HG03097 (cell line): ENCODE measurements around the gene TRIM62.

Experiments
- ATAC-seq: cut with Tn5 transposase; IDR thresholded peaks from one replicate; pipeline ENCODE4 v1.9.1; 2021; ENCODE audit not compliant: unreplicated experiment, low FRiP score

The TRIM62 gene

DNA sequence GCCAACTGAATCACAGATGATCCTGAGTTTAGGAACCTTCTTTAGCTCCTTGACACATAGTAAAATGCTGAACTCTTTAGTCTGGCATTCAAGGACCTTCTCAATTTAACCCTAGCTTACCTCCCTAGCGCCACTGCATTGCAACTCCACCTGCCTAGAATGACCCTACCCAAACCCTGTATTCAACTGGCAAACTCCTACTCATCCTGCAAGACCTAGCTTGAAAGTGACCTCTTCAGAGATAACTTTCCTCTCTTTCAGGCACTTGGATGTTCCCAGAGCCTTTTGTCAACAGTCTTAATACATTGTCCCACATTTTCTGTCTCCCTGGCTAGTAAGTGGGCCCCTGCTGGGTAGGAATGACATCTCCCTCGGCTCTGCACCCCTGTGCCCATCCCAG, 19.7 kb downstream of the TRIM62 start:
- ATAC-seq: no peak

- no peak for ATAC-seq
These were observed 20.7 kb downstream of the TRIM62 start for GRCh38 chr1:33161061-33161681.

DNA sequence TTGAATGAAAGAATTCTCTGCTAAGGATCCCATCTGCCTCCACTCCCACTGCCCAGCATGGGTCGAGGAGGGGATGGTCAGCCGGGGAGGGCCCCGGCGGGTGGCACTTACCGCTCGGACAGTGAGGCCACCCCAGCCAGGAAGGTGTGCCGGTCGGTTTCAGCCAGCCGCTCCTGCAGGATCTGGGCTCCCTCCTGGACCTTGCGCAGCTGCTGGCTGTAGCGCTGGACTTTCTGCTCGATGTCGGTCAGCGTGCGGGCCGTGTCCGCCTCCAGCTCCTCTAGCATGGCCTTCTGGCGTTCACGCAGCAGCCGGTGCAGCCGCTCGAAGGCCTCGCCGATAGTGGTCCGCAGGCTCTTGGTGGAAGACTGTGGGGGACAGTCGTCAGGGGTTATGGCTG, 22.3 kb downstream of the TRIM62 start:
- ATAC-seq: no peak

DNA sequence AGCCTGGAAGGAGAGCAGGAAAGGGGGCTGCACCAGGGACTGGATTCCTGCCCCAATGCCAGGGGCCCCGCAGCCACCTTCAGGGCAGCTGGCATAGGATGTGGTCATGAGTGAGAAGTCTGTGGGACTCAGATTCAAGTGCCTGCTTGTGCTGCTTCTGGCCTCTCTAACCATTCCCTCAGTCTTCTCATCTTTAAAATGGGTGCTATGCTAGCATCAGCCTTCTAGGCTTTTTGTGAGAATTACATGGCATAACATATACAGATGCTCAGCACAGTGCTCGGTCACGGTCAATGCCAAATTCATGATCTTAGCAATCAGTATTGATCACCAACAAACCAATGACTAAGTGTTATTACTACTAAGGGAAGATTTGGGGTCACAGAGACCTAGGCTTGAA, 23.5 kb downstream of the TRIM62 start:
- no peak for ATAC-seq

GRCh38 chr1:33157131-33157530, 24.7 kb downstream of the TRIM62 start:
- no peak for ATAC-seq

DNA sequence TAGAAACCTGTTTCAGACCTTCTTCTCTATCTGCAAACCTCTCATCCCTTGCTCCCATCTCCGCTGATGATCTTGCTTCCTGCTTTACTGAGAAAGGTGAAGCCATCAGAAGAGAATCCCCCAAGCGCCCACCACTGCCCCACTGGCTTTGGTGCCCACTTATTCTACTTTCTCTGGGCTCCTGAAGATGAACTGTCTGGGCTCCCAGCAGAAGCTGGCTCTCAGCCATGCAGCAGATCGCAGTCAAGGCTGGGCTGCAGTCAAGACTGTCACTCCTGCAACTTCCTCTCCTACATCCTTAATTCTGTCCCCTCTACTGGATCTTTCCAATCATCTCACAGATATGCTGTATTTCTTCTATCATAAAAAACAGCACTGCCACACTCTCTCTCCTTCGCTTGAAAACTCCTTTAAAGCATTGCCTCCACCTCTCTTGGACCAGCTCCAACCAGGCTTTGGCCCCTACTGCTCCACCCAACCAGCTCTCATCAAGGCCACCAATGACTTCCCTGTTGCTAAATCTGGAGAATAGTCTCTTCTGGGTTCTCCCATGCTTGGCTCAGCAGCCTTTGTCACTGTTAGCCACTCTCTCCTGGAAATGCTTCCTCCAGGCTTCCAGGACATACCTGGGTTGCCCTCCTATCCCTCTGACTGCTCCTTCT, 25.8 kb downstream of the TRIM62 start:
- ATAC-seq: no peak

GRCh38 chr1:33153650-33154049, 28.2 kb downstream of the TRIM62 start:
- ATAC-seq: no peak

GRCh38 chr1:33152685-33153432, 29.0 kb downstream of the TRIM62 start:
- no peak for ATAC-seq

- ATAC-seq: no peak
These were observed 30.7 kb downstream of the TRIM62 start for GRCh38 chr1:33151116-33151515.

DNA sequence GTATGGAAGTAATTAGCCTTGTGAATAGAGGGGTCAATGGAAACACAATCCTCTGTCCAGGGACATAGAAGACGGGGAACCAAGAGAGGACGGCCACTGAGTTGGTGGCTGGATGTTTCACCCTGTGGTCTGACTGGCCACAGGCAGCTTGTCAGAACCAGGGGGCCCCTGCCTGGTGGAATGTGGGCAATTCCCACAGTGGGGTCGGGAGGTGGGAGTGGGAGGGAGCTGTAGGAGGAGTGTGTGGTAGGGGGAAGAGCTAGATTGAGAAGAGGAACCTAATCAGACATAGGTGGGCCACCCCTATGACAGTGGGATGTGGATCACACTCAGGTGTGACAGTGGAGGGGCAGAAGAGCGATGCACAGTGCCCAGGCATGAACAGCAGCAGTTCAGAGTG, 31.3 kb downstream of the TRIM62 start:
- ATAC-seq: no peak

GRCh38 chr1:33149453-33150190, 32.2 kb downstream of the TRIM62 start:
- no peak for ATAC-seq

GRCh38 chr1:33148615-33149014, 33.2 kb downstream of the TRIM62 start:
- ATAC-seq: no peak

GRCh38 chr1:33147997-33148314, 33.9 kb downstream of the TRIM62 start:
- ATAC-seq: no peak

DNA sequence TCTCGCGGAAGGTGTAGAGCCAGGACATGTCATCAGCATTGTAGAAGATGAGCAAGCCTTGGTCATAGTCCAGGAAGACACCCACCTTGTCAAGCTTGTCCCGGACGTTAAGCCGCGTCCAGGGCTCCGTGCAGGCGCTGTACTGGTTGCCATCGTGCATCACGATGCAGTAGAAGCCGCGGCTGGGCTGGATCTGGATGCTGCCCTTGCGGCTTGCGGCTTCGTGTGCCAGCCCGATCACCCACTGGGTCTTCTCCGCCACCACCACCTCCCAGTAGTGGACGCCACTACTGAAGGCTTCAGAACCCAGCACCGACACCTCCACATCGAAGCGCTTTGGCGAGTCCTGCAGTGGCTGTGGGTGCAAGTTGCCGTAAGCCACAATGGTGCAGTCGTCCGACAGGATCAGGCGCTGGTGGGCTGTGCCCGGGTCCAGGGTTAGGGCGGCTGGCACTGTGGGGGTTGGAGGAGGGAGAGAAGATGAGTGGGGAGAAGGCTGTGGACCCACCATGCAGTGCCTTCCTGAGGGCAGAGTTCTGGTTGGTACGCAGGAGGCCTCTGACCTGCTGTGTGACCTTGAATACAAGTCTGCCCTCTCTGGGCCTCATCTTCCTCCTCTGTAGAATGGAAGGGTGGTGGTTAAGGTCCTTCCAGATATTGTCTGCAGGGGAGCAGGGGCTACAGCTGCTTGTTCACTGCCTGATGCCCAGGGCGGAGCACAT, 34.4 kb downstream of the TRIM62 start:
- ATAC-seq: no peak

- no peak for ATAC-seq
These were observed 35.8 kb downstream of the TRIM62 start for GRCh38 chr1:33146003-33146402.

DNA sequence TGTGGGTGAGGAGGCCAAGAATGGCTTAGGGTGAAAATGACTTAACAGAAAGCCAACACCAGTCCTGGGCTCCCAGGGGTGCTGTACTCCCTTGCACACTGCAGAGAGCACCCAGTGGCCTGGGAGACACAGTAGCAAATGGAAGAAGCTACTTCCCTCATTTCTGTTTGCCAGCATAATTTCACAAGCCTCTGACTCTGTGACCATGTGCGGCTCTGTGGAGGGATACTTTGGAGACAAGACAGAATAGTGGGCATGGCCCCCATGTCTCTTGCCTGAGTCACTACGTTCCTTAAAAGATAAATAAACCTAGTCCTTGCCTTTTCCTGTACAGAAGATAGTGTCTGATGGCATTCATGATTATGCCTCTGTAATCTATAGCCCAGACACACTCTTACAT, 38.1 kb downstream of the TRIM62 start:
- no peak for ATAC-seq

GRCh38 chr1:33143176-33143575, 38.7 kb downstream of the TRIM62 start:
- no peak for ATAC-seq

- no peak for ATAC-seq
These were observed 39.3 kb downstream of the TRIM62 start for GRCh38 chr1:33142483-33143064.

DNA sequence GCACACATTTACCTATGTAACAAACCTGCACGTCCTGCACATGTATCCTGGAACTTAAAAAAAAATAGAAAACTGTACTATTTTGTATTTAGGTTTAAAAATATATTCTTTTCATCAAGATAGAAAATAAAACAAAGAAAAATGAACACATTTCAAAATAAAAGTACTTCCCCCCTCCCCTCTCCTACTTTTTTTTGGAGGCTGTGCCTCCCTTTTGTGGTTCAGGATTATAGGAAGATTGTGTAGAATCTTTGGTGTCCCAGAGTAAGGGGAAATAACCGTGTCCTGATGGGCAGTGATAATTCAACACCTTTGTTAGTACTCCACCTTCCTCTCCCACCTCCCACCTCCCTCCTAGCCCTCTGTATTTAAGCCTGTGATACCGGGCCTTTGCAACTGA, 40.1 kb downstream of the TRIM62 start:
- ATAC-seq: no peak

DNA sequence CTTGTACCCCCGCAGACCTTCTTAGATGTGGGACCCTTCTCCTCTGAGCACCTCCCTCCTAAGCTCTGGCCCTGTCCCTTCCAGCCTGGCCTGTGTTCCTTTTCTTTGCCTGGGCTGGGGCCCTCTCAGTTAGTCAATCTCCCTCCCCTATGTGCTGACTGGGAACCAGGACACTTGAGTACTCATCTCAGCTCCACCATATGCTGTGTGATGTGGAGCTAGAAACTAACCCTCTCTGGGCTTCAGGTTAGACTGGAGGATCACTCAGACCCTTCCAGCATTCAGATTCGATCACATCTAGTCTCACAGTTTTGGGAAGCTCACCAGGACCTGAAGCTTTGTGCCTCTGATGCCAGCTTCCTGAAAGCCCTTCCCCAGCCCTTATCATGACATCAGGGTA, 40.6 kb downstream of the TRIM62 start:
- ATAC-seq: no peak
